Hepatocyte (in vitro differentiated cells): Measurements from ENCODE around the gene AIFM1.

Experiments used
- CTCF ChIP-seq: fragments of 200-600 bp; sonication (generic); IDR thresholded peaks from 2 replicates; pipeline ENCODE4 v1.5.1; 2016; ENCODE audit warnings: antibody characterized with exemption, mild to moderate bottlenecking; ENCODE audit not compliant: poor library complexity
- EZH2 ChIP-seq: fragments of 200-600 bp; sonication (generic); IDR thresholded peaks from 2 replicates; pipeline ENCODE4 v1.6.1; 2016; ENCODE audit warnings: antibody characterized with exemption, mild to moderate bottlenecking, borderline replicate concordance
- EZH2phosphoT487 ChIP-seq: fragments of 200-600 bp; sonication (generic); IDR thresholded peaks from one replicate; pipeline ENCODE4 v1.6.1; 2018; ENCODE audit warnings: antibody characterized with exemption, mild to moderate bottlenecking, low read depth, moderate library complexity; ENCODE audit not compliant: unreplicated experiment, severe bottlenecking

GRCh38 chrX:130145123-130145522 lies 20.5 kb downstream of the AIFM1 start:
- TF ChIP-seq CTCF = no peak
- TF ChIP-seq EZH2 = no peak
- TF ChIP-seq EZH2phosphoT487 = no peak
